GM18499 (cell line): Measurements from ENCODE around the gene SMC4.
"Not testable (repeated sequence)": the region's sequence is repeated elsewhere in the genome, so short reads cannot be mapped to it uniquely, and the experiment has no call there.

ENCODE experiments used
- ATAC-seq: cut with Tn5 transposase; IDR thresholded peaks from one replicate; pipeline ENCODE4 v1.9.1; 2021; ENCODE audit warnings: moderate number of reproducible peaks; ENCODE audit not compliant: insufficient read depth, unreplicated experiment

SMC4 gene

DNA sequence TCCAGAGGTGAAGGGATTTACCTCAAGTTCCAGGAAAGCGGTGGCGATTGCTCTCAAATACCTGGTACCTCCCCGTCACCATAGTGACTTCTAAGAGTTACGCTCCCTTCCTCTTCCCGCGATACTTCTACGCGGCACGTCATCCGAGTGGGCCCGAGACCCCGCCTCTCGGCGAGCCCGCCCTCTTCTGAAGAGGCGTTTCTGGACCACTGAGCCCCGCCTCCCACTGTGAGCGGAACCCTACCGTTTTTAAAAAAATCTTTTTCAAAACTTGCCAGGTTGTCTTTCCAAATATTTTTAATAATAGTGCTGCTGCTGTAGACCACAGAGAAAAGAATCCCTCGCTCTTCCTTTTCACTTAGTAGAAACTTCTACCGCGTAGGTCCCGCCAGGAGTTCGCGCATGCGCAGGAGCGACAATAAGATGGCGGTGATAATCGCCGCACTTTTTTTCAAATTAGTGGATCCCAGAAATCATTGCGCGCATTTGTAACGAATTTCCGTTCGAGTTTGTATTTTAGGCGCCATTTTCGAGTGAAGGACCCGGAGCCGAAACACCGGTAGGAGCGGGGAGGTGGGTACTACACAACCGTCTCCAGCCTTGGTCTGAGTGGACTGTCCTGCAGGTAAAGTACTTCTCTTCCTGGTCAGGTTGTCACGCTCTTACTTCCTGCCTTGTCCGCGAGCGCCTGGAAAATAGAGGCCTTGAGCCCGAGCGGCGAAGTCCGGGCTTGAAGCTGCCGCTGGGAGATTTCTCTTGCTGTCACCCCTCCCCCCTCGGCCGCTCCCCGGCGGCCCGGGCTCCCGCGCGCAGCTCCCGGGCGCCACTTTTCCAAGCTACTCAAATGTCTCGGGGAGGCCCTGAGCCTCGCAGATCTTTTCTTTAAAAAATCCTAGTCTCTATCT is at the start of gene SMC4, which contains the start of gene IFT80:
Gene SMC4 (plus strand): TSS at position 526 of the 905 bp plus-strand sequence. CDS start 1,177 bp downstream, outside the sequence.
Gene IFT80 (minus strand): TSS at position 101 of the 905 bp plus-strand sequence. CDS start 14,625 bp downstream, outside the sequence.
- ATAC-seq, result peak; percentile 92

DNA sequence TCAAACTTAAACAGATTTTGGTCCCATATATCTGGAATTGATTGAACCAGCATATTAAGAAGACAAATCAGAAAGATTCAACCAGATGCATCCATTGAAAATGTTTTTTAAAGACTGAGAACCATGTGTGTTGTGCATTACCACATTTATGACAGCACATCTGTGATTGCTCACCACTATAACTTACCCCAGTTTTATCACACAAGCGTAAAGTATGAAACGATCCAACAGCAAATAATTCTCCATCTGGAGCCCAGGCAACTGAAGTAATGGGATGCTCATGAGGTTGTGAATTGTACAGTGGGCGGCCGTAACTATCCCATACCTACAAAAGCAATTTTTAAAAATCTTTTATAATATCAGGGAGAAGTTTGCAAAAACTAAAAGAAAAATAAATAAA is 43.6 kb upstream of the SMC4 start:
- ATAC-seq, result no peak

DNA sequence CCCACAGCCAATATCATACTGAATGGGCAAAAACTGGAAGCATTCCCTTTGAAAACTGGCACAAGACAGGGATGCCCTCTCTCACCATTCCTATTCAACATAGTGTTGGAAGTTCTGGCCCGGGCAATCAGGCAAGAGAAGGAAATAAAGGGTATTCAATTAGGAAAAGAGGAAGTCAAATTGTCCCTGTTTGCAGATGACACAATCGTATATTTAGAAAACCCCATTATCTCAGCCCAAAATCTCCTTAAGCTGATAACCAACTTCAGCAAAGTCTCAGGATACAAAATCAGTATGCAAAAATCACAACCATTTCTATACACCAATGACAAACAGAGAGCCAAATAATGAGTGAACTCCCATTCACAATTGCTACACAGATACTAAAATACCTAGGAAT is 36.6 kb upstream of the SMC4 start:
- ATAC-seq, result not testable (repeated sequence)

- ATAC-seq, result no peak
These were observed 33.5 kb upstream of the SMC4 start for GRCh38 chr3:160365869-160366522.

DNA sequence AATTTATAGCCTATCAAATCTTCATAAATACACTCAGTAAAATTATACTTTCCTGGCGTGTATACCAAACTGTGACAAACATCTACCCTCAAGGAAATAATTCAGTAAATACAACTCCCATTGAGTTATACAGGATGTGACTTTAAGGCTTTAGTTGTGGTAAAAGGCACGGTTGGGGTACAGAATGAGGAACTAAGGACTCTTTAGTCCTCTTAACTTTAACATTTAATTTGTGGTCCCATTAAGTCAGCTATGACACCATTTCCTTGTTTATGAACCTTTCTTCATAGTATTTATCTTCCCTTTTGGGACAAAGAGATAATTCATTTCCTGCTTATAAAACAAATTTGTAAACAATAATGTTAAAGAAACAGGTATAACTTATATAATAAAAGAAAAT is 30.6 kb upstream of the SMC4 start:
- ATAC-seq, result no peak

GRCh38 chr3:160369784-160370183 is 29.7 kb upstream of the SMC4 start:
- ATAC-seq, result no peak

- no peak for ATAC-seq
These were observed 28.2 kb upstream of the SMC4 start for GRCh38 chr3:160370987-160371857.

DNA sequence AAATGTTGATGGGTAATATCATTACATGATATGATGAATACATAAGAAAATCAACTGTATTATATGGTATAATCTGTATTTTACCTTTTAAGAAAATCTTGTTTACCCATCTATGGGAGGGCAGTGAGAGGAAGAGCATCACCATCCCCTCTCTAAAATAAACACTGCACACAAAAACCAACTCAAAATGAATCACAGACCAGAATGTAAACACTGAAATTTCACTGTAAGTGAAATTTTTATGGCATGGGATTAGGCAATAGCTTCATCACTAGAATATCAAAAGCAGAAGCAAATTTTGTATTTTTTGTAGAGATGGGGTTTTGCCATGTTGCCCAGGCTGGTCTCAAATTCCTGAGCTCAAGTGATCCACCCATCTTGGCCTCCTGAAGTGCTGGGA is 26.7 kb upstream of the SMC4 start:
- no peak for ATAC-seq

- no peak for ATAC-seq
These were observed 25.8 kb upstream of the SMC4 start for GRCh38 chr3:160373655-160374054.

GRCh38 chr3:160374472-160374871 is 25.0 kb upstream of the SMC4 start:
- no peak for ATAC-seq

GRCh38 chr3:160374925-160375324 is 24.5 kb upstream of the SMC4 start:
- ATAC-seq, result no peak

- no peak for ATAC-seq
These were observed 22.8 kb upstream of the SMC4 start for GRCh38 chr3:160376681-160377080.

GRCh38 chr3:160378331-160379109 is 20.9 kb upstream of the SMC4 start:
- ATAC-seq, result no peak

DNA sequence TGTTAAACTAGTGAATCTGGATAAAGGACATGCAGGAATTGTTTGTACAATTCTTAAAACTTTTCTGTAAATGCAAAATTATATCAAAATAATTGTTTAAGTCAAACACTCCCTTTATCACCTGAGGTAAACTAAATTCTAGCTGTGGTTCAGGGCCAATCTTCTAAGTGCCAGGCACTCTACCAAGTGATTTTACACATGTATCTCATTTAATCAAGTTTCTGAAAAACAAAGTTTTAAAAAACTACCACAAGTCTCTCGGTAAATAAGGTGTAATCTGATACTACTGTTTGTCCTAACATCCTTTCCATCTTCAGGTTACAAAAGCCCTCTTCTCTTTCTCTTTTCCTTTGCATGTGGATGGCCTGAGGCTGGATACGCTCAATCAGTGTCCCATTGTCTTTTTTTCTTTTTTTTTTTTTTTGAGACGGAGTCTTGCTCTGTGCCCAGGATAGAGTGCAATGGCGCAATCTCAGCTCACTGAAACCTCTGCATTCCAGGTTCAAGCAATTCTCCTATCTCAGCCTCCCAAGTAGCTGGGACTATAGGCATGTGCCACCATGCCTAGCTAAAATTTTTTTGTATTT is 19.7 kb upstream of the SMC4 start:
- ATAC-seq, result no peak

- ATAC-seq, result no peak
These were observed 18.0 kb upstream of the SMC4 start for GRCh38 chr3:160381470-160381869.

- ATAC-seq, result no peak
These were observed 14.7 kb upstream of the SMC4 start for GRCh38 chr3:160384639-160385318.

DNA sequence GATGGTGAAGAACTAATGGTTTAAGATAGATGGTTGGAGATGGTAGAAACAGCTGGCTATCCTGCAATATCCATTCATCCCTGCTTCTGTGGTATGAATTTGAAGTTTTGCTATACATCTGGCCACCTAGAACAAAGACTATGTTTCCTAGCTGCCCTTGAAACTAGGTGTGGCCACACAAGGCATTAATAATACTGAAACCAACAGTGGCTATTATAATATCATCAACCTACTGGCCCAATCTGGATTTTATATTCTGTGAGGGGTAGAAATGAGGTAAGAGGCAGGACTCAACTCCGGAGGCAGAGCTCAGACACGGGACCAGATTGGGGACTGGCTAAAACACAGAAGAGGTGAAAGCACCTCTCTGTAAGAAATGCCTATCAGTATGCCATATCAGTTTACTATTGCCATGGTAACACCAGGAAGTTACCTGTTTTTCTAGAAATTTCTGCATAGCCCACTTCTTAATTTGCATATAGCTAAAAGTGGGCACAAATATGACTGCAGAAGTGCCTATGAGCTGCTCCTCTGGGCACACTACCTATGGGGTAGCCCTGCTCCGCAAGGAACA is 8.8 kb upstream of the SMC4 start:
- no peak for ATAC-seq

- no peak for ATAC-seq
These were observed 6.7 kb upstream of the SMC4 start for GRCh38 chr3:160392798-160393197.
